Activated naive CD8-positive, alpha-beta T cell treated with anti-CD3 and anti-CD28 coated beads, Interleukin-2, amount 10 ng/mL, durations not matched to agents 7 days and 5 days (primary cell): ENCODE data around the gene FBXO8. TPM values are rescaled to one million over a fixed set of nuclear protein-coding genes. Genes with fewer than 3 reads are reported as not detected.

Source experiments
- ATAC-seq: fragments of 150-1000 bp; cut with Tn5 transposase; one replicate; pipeline ENCODE4 v1.10.0; 2021; ENCODE audit warnings: low read depth, moderate library complexity
- POLR2A ChIA-PET: fragments of 350-600 bp; sonication (Branson Sonifier 250); formaldehyde crosslinking; loops from one replicate; lab custom pipeline; 2021; ENCODE audit warnings: antibody characterized with exemption; lab: Charles Lee
- DNase-seq: peaks from one replicate; pipeline ENCODE4 v3.0.0; 2021
- H3K27ac Mint-ChIP-seq: one replicate; pipeline ENCODE4 v1.8.0; 2022; ENCODE audit warnings: mild to moderate bottlenecking, mixed read lengths
- H3K27me3 Mint-ChIP-seq: one replicate; pipeline ENCODE4 v1.8.0; 2022; ENCODE audit warnings: mild to moderate bottlenecking, moderate library complexity, mixed read lengths
- H3K36me3 Mint-ChIP-seq: one replicate; pipeline ENCODE4 v1.8.0; 2021; ENCODE audit warnings: mild to moderate bottlenecking, mixed read lengths
- H3K4me1 Mint-ChIP-seq: one replicate; pipeline ENCODE4 v1.8.0; 2021; ENCODE audit warnings: mixed read lengths
- H3K4me3 Mint-ChIP-seq: one replicate; pipeline ENCODE4 v1.8.0; 2022; ENCODE audit warnings: mild to moderate bottlenecking, moderate library complexity, mixed read lengths
- H3K9me3 Mint-ChIP-seq: one replicate; pipeline ENCODE4 v1.8.0; 2021; ENCODE audit warnings: mixed read lengths
- total RNA-seq, 2 experiments: library from RNA; stranded (reverse); gene quantifications; one replicate each; pipeline ENCODE4 v1.2.3, GENCODE V29; 2021

Gene FBXO8
- total RNA-seq, 2 experiments from 2014 or later, result 20.6 to 22.3 TPM

DNA sequence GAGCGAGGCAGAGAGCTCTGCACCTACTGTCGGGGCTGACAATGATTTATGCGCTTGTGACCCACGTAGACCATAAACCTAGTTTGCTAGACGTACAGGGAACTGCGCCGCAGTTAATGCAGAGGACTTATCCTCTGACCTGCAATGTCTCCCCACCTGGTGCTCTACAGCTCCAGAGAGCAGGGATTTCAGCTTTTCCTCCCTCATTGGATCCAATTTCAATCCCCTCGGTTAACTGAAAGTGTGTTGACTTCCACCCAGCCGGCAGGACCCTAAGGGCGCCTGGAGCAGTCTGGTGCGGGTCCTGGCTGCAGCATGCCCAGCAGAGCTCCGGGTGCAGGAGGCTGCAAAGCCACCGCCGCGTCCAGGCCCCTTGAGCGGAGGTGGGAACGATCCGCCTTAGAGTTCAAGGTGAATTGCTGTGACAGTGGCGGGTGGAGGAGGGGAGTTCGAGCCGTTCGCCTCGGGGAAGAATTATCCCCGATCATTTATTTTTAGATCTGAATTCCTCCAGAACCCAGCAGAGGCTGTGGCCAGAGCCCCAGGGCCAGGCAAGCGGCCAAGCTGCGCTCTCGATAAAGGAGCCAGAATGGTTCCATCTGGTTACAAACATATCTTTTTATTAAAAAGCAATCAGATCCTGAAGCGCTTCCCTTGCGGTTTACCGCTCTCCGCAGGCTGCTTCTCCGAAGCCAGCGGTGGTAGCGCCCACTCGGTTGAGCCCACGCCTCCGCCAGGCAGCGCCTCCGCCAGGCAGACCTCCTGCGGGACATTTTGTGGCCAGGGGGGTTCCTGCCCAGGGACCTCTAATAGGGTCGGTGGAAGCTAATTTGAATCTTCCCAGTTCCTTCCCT, 66.0 kb downstream of the FBXO8 start:
- Mint-ChIP-seq H3K27me3 (peaks cover 85% of the 10 kb centered on the region), H3K36me3 (no peaks in the 10 kb centered on the region), H3K9me3 (no peaks in the 10 kb centered on the region), H3K4me3 (peak overlapping the region; percentile 55), H3K4me1 (peaks cover 29% of the 10 kb centered on the region), H3K27ac (no peak overlapping the region)
- POLR2A ChIA-PET, result no interaction called here
- DNase-seq, result peak; percentile 51
- peak; percentile 37 for ATAC-seq

DNA sequence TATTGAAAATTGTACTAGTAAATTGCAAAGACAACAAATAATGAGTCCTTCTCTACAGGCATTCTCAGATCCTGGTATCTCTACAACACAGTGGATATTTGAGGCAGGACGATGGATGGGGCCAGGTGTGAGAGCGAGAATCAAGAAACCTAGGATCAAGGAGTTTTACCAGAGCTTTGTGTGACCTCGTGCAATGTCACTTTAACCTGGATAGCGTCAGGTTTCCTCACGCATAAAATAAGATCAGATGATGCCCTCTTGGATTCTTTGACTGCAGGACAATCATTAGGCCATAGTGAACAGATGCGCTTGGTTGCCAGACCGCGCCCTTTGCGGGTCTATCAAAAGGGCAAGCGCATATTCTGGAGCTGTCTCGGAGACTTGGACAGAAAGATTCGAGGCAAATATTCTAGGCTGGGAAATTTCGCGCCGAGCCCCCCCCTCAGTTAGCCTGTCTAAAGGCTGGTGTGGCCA, 66.6 kb downstream of the FBXO8 start:
- H3K27me3 Mint-ChIP-seq, result peaks cover 85% of the 10 kb centered on the region
- POLR2A ChIA-PET, result no interaction called here
- H3K9me3 Mint-ChIP-seq, result no peaks in the 10 kb centered on the region
- DNase-seq (no peak), ATAC-seq (no peak)
- no peak overlapping the region for H3K27ac Mint-ChIP-seq
- H3K36me3 Mint-ChIP-seq, result no peaks in the 10 kb centered on the region
- H3K4me3 Mint-ChIP-seq, result no peak overlapping the region
- peaks cover 32% of the 10 kb centered on the region for H3K4me1 Mint-ChIP-seq

DNA sequence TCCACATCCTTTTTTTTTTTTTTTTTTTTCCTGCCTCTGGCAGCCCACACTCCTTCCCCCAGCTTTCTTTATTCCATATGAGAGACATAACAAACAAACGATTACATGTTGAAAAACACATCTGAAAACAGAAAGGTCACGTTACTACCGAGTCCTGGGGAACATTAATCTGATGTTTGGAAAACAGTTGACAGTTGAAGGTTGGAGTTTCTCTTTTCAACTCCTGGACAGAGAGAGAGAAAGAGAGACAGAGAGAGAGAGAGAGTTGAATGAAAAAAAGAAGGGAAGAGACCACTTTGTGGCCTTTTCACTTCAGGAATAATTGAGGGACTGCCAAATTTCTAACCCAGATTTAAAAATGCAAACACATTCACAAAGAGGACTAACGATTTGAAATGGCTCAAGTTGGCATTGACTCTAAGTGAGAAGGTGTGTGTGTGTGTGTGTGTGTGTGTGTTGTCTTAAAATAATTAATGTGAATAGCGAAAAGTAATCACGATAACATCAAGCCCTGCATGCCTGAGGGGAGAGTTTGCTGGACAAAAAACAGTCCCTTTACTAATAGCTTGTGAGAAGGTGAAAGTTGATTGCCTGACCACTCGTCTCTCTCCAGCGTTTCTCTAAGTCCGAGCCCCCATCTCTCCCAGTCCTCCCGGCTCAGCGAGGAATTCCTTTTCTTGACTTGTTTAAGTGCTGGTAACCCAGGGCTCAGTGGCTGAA, 67.3 kb downstream of the FBXO8 start:
- Mint-ChIP-seq H3K36me3 (no peaks in the 10 kb centered on the region), H3K27ac (no peak overlapping the region), H3K4me1 (peaks cover 37% of the 10 kb centered on the region), H3K4me3 (peak overlapping the region; percentile 11), H3K27me3 (peaks cover 87% of the 10 kb centered on the region), H3K9me3 (no peaks in the 10 kb centered on the region)
- ATAC-seq (no peak), DNase-seq (no peak)
- POLR2A ChIA-PET, result no interaction called here

DNA sequence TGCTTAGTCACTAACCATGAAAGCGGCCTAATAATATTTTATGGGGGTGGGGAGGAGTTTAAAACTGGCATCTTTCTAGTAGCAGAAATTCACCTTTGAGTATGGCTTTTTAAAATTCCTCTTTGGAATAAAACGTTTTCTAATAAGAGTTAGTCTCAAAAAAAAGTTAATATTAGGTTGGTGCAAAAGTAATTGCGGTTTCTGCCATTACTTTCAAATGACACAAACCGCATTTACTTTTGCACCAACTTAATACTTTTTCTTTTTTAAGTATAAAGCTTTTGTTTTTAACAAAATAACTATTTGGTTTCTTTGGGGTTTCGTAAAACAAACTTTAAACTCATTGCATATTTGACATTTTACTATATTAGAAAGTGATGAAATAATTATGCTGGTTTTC, 68.4 kb downstream of the FBXO8 start:
- DNase-seq (no peak), ATAC-seq (no peak)
- H3K27ac Mint-ChIP-seq, result no peak overlapping the region
- H3K4me3 Mint-ChIP-seq, result peak overlapping the region; percentile 30
- peaks cover 94% of the 10 kb centered on the region for H3K27me3 Mint-ChIP-seq
- peaks cover 37% of the 10 kb centered on the region for H3K4me1 Mint-ChIP-seq
- POLR2A ChIA-PET, result no interaction called here
- H3K36me3 Mint-ChIP-seq, result no peaks in the 10 kb centered on the region
- H3K9me3 Mint-ChIP-seq, result no peaks in the 10 kb centered on the region

DNA sequence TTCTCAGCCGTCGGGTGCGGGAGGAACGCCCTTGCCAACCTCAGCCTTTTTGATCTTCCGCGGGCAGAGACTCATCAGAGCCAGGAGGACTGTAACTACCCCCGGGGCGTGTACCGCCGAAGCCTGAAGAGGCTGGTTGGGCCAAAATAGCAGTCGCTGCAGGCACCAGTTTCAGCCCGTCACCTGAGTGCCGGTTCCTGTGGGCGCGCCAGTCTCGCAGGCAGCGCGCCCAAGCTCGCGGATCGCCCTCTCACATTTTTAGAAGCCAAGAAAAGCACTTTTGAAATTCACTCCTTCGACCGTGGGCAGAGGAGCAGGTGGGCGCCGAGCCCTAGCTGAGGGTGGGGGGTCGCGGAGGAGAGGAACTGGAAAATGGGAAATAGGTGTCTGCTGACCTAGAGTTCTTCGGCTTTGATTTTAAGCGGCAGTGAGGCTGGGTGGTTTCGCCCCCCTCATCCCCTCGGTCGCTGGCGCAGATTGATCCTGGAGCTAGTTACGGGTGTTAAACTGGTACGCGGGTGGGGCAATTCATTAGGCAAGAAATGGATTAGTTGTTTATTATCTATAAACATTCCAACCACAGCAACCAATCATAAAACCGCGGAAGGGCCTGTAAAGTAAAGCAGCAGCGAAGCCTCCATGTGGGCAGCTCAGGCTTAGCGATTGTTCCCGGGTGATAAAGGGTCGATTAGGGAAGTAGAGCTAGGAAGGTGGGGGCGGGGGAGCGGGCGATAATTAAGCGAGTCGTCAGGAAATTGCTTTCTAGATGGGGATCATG, 69.2 kb downstream of the FBXO8 start:
- ATAC-seq (peak; percentile 49), DNase-seq (peak; percentile 47)
- H3K27ac Mint-ChIP-seq, result no peak overlapping the region
- peaks cover 96% of the 10 kb centered on the region for H3K27me3 Mint-ChIP-seq
- POLR2A ChIA-PET, result interaction anchor here (0.6 kb wide), 1 partner anchor 705 kb away, joined by 3 read pairs; no protein-coding TSS in a partner anchor
- peaks cover 37% of the 10 kb centered on the region for H3K4me1 Mint-ChIP-seq
- no peaks in the 10 kb centered on the region for H3K36me3 Mint-ChIP-seq
- H3K4me3 Mint-ChIP-seq, result peak overlapping the region; percentile 30
- no peaks in the 10 kb centered on the region for H3K9me3 Mint-ChIP-seq

DNA sequence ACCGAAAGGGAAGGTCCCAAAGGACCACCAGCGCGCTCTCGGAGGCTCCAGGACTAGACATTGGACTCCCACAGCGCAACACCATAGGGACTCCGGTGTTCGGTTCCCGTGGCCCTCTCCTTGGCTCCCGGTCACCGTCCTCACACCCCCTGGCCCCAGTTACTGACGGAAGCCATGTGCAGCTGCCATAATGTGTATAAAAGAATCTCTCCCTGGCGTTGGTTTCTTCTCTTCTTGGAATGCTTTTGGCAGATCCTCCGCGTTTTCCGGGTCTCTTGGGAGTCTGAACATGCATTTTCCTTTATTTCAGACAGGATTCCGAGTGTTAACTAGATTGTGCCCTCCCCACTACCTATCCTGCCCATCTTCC, 69.8 kb downstream of the FBXO8 start:
- H3K4me1 Mint-ChIP-seq, result peaks cover 37% of the 10 kb centered on the region
- H3K4me3 Mint-ChIP-seq, result peak overlapping the region; percentile 30
- no peaks in the 10 kb centered on the region for H3K9me3 Mint-ChIP-seq
- H3K27me3 Mint-ChIP-seq, result peaks cover 96% of the 10 kb centered on the region
- no peak overlapping the region for H3K27ac Mint-ChIP-seq
- DNase-seq, result no peak
- ATAC-seq, result no peak
- POLR2A ChIA-PET, result no interaction called here
- H3K36me3 Mint-ChIP-seq, result no peaks in the 10 kb centered on the region

DNA sequence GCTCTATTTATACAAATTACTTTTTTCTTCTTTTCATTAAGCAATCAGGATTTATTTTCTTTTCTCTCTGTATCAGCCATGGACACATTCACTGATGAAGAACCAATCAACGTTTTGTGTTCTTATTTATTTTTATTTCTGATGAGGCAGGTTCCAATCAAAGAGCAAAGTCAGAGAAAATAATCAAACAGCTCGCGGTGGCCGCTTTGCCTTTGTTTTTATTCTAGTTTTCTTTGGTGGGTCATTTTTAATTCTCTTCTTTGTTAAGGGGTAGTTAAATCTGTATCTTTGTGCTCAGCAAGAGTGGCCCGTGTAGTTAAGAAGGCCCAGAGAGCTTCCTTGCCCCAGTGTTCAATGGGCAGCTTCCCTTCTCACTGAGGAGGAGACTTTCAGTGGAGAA, 71.4 kb downstream of the FBXO8 start:
- Mint-ChIP-seq H3K4me1 (peaks cover 31% of the 10 kb centered on the region), H3K4me3 (peak overlapping the region; percentile 43), H3K9me3 (no peaks in the 10 kb centered on the region), H3K36me3 (no peaks in the 10 kb centered on the region), H3K27me3 (peaks cover 91% of the 10 kb centered on the region), H3K27ac (no peak overlapping the region)
- ATAC-seq (no peak), DNase-seq (no peak)
- POLR2A ChIA-PET, result no interaction called here

DNA sequence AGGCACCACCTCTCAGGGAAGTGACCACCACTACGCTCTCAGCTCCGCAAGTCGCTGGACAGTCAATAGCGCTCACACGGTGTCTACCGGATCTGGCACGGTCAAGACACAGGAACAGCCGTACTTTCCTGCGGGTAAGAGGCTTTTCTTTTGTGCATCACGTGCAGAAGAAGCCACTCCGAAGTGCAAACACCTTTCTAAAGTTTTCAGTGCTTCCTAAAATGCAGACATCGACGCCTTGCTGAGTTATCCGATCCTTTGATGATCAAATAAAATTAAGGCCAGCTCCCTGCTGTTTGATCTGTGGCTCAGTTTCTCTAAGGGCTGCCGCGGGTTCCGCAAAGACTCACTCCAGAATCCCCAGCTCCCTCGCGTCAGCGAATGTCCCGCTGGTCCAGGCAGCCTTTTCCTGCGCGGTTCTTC, 71.8 kb downstream of the FBXO8 start:
- DNase-seq, result no peak
- H3K27me3 Mint-ChIP-seq, result peaks cover 86% of the 10 kb centered on the region
- H3K36me3 Mint-ChIP-seq, result no peaks in the 10 kb centered on the region
- peaks cover 27% of the 10 kb centered on the region for H3K4me1 Mint-ChIP-seq
- H3K27ac Mint-ChIP-seq, result no peak overlapping the region
- POLR2A ChIA-PET, result no interaction called here
- H3K4me3 Mint-ChIP-seq, result peak overlapping the region; percentile 43
- H3K9me3 Mint-ChIP-seq, result no peaks in the 10 kb centered on the region
- no peak for ATAC-seq

DNA sequence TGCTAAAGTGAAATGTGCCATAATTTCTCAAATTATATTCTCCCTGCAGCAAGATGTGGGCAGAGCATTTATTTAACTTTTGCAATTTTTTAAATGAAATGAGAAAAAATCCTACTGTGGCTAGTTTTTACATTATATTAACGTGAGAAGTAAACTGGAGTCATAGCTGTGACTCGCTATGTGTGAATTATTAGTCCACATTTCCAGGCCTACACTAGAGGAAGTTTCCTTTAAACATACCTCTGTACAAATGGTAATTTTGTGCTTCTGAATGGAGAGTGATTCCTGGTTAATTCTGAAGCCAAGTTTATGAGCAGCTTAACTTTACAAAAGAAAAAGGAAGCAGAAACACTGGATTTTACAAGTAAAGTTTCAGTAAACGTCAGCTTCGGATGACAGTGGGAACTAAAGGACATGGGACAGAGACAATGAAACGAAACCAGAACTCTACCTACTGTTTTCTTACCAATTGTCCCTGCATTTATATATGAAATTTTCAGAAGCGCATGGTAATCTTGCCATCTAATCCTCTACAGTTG, 72.4 kb downstream of the FBXO8 start:
- Mint-ChIP-seq H3K36me3 (no peaks in the 10 kb centered on the region), H3K4me3 (no peak overlapping the region), H3K27ac (no peak overlapping the region), H3K4me1 (peaks cover 25% of the 10 kb centered on the region), H3K27me3 (peaks cover 85% of the 10 kb centered on the region), H3K9me3 (no peaks in the 10 kb centered on the region)
- POLR2A ChIA-PET, result no interaction called here
- ATAC-seq, result no peak
- no peak for DNase-seq

DNA sequence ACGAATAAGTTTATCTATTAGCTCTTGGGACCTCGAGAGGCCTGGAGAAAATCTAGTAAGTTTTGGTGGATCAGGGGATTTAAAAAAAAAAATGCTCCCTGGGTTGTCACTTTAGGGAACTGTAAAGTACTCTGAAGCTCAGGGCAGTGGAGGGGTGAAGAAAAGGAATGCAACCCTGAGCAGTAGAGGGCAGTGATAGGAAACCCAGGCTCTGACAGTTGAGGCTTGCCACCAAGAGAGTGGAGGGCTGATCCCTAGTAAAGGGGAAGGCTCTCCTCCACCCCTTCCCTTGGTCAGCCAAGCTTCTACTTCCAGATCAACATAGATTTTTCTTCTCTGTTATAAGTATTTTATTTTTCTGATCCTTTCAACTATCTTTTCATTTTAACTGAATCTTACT, 73.1 kb downstream of the FBXO8 start:
- ATAC-seq, result no peak
- POLR2A ChIA-PET, result no interaction called here
- no peaks in the 10 kb centered on the region for H3K36me3 Mint-ChIP-seq

DNA sequence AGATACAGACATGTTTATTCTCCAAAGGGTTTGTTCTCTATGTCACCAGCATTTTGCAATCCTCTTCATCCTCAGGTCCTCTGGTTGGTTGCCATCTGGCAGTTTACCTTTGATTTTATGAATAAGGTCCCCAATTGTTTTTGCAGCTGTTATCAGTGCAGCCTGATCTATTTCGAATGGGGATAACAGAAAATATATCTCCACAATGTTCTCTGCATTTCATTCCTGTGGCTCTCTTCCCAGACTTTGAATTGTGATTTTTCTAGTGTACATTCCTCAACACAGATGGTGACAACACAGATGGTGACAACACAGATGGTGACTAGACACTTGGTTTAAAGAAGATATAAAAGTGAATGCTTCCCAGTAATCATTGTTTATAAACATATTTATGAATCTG, 74.1 kb downstream of the FBXO8 start:
- H3K27me3 Mint-ChIP-seq, result peaks cover 76% of the 10 kb centered on the region
- no peak overlapping the region for H3K27ac Mint-ChIP-seq
- H3K4me3 Mint-ChIP-seq, result no peak overlapping the region
- H3K4me1 Mint-ChIP-seq, result peaks cover 17% of the 10 kb centered on the region
- POLR2A ChIA-PET, result no interaction called here
- no peaks in the 10 kb centered on the region for H3K9me3 Mint-ChIP-seq
- DNase-seq, result no peak
- H3K36me3 Mint-ChIP-seq, result no peaks in the 10 kb centered on the region
- ATAC-seq, result no peak

More for the DNA sequence above, 73.1 kb downstream of the FBXO8 start:
- Mint-ChIP-seq H3K27me3 (peaks cover 81% of the 10 kb centered on the region), H3K4me1 (peaks cover 22% of the 10 kb centered on the region), H3K9me3 (no peaks in the 10 kb centered on the region), H3K27ac (no peak overlapping the region), H3K4me3 (no peak overlapping the region)
- no peak for DNase-seq

DNA sequence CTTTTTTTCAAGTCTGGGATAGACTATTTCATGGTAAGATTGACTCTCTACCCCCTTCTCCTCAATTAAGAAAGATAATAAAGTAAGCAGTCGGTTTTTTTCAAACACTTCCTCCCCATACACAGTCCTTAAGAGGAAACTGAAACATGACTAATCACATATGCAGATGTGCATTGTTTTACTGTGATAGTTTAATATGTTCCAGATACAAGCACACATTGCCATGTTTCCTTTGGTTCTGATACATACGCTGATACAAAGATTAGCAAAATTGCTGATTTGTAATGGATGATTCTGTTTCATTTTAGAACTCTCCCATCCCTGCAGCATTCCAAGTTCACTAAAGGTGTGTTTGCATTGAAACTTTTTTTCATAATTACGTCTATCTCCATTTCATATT, 76.1 kb downstream of the FBXO8 start:
- Mint-ChIP-seq H3K27me3 (peaks cover 66% of the 10 kb centered on the region), H3K4me3 (no peak overlapping the region), H3K27ac (no peak overlapping the region), H3K4me1 (peaks cover 10% of the 10 kb centered on the region), H3K36me3 (no peaks in the 10 kb centered on the region), H3K9me3 (no peaks in the 10 kb centered on the region)
- no peak for DNase-seq
- no peak for ATAC-seq
- POLR2A ChIA-PET, result no interaction called here
